SU-DHL-6 (cell line): ENCODE measurements around the gene TWIST2.

Experiments
- EZH2phosphoT487 ChIP-seq: fragments of 200-600 bp; sonication (generic), shearing (Covaris generic); conservative IDR thresholded peaks from 2 replicates; pipeline ENCODE4 v1.6.1; 2018; ENCODE audit warnings: mild to moderate bottlenecking, antibody characterized with exemption, low read length, moderate library complexity, mixed read lengths
- TF ChIP-seq, protein P1 (sequence below): fragments of 200-600 bp; sonication (generic); IDR thresholded peaks from one replicate; pipeline ENCODE4 v1.5.1; 2017; ENCODE audit warnings: antibody characterized with exemption, mild to moderate bottlenecking, low read length, moderate library complexity; ENCODE audit not compliant: insufficient read depth, poor library complexity, severe bottlenecking

DNA sequence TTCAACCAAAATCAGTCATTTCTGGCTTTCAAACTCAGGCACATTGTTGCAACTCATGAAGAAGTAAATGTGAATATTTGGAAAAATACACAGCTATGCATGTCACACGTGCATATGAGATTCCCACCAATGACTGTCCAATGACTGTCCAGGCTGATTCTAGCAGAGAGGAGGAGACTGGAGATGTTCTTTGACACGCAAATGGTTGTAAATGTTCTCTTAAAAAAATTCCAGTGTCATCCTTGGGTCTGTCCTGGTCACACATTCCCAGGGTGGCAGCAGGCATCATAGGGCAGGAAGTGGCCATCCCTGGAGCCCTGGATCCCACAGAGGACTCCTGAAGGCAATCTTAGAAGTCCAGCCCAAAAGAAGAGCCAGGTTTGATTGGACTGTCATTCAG is 40.9 kb downstream of the TWIST2 start:
- TF ChIP-seq, protein P1, sequence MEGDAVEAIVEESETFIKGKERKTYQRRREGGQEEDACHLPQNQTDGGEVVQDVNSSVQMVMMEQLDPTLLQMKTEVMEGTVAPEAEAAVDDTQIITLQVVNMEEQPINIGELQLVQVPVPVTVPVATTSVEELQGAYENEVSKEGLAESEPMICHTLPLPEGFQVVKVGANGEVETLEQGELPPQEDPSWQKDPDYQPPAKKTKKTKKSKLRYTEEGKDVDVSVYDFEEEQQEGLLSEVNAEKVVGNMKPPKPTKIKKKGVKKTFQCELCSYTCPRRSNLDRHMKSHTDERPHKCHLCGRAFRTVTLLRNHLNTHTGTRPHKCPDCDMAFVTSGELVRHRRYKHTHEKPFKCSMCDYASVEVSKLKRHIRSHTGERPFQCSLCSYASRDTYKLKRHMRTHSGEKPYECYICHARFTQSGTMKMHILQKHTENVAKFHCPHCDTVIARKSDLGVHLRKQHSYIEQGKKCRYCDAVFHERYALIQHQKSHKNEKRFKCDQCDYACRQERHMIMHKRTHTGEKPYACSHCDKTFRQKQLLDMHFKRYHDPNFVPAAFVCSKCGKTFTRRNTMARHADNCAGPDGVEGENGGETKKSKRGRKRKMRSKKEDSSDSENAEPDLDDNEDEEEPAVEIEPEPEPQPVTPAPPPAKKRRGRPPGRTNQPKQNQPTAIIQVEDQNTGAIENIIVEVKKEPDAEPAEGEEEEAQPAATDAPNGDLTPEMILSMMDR: no peak
- no peak for TF ChIP-seq EZH2phosphoT487
